RCC 7860 (cell line): ENCODE results near the gene AGBL1.
"Not testable (repeated sequence)": the region's sequence is repeated elsewhere in the genome, so short reads cannot be mapped to it uniquely, and the experiment has no call there.

ENCODE experiments used
- DNase-seq: peaks from one replicate; pipeline ENCODE4 v3.0.0-alpha.2; 2015; ENCODE audit warnings: low spot score
- FAIRE-seq: peaks from 2 replicates; lab custom pipeline; 2012; peaks lifted over from hg19 to GRCh38; lab: Jason Lieb, UNC

The AGBL1 gene

GRCh38 chr15:87031540-87032230 lies 952.0 kb downstream of the AGBL1 start:
- FAIRE-seq, result no peak
- no peak for DNase-seq

- no peak for DNase-seq
- FAIRE-seq, result no peak
These were observed 952.6 kb downstream of the AGBL1 start for GRCh38 chr15:87032295-87032694.

- no peak for FAIRE-seq
- peak; percentile 5 for DNase-seq
These were observed 953.4 kb downstream of the AGBL1 start for GRCh38 chr15:87033056-87033455.

- DNase-seq (no peak), FAIRE-seq (peak; percentile 44)
These were observed 955.2 kb downstream of the AGBL1 start for GRCh38 chr15:87034886-87035285.

GRCh38 chr15:87038404-87038803 lies 958.7 kb downstream of the AGBL1 start:
- DNase-seq, result no peak

GRCh38 chr15:87042619-87043018 lies 962.9 kb downstream of the AGBL1 start:
- not testable (repeated sequence) for FAIRE-seq, DNase-seq

More at GRCh38 chr15:87038404-87038803, 958.7 kb downstream of the AGBL1 start:
- FAIRE-seq, result no peak

- FAIRE-seq, result no peak
- no peak for DNase-seq
These were observed 966.1 kb downstream of the AGBL1 start for GRCh38 chr15:87045746-87046145.

- DNase-seq (no peak), FAIRE-seq (no peak)
These were observed 967.7 kb downstream of the AGBL1 start for GRCh38 chr15:87047203-87047965.
